Neural progenitor cell (in vitro differentiated cells): ENCODE measurements around the gene HIPK2.

Source experiments
- CTCF ChIP-seq: fragments of 200-600 bp; sonication (generic); IDR thresholded peaks from 2 replicates; pipeline ENCODE4 v1.5.1; 2017; ENCODE audit warnings: antibody characterized with exemption, mild to moderate bottlenecking
- EZH2 ChIP-seq: fragments of 200-600 bp; sonication (generic); IDR thresholded peaks from 2 replicates; pipeline ENCODE4 v1.6.1; 2017; ENCODE audit warnings: antibody characterized with exemption, mild to moderate bottlenecking, moderate library complexity

GRCh38 chr7:139600306-139600705, 177.5 kb downstream of the HIPK2 start:
- TF ChIP-seq CTCF (no peak), EZH2 (no peak)
